ENCODE measurements around the gene BPTF. TPM values are rescaled to one million over a fixed set of nuclear protein-coding genes. Genes with fewer than 3 reads are reported as not detected.
A peak's percentile ranks its signal among the peaks of the same experiment; 100 is the strongest.
"Not testable (repeated sequence)": the region's sequence is repeated elsewhere in the genome, so short reads cannot be mapped to it uniquely, and the experiment has no call there.

Gene BPTF
- total RNA-seq, 1 experiment from 2014 or later = 17.2 TPM

- not testable (repeated sequence) for DNase-seq, H3K9me3 ChIP-seq, H3K4me3 ChIP-seq, H3K27me3 ChIP-seq
- H3K36me3 ChIP-seq = peaks cover 44% of the 10 kb centered on the region
Measured at GRCh38 chr17:67976306-67976705, 151.0 kb downstream of the BPTF start.

DNA sequence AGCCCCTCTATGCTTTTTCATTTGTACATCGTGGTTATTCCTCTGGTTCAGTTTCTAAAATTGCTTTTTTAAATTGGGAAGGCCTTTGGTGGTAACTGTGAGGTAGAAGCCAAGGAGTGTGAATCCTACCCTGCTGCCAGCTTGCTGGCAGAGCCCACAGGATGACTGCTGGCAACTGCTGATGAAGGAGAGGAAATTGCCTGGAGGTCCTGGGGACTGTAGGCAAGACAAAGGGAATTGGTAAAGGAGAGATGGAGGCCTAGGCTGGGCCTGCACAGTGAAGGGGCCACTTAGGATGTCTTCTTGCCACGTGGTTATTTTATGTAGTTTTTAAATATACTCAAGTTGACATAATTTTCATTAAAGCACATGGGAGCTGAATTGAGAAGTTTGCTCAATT, 155.2 kb downstream of the BPTF start:
- H3K4me3 ChIP-seq = no peak overlapping the region
- DNase-seq = peak; percentile 75
- no peaks in the 10 kb centered on the region for H3K27me3 ChIP-seq
- no peaks in the 10 kb centered on the region; the same call in 1 of the 2 replicates for H3K9me3 ChIP-seq
- H3K36me3 ChIP-seq = peaks cover 27% of the 10 kb centered on the region

- DNase-seq, H3K9me3 ChIP-seq, H3K4me3 ChIP-seq, H3K27me3 ChIP-seq: not testable (repeated sequence)
- peaks cover 23% of the 10 kb centered on the region for H3K36me3 ChIP-seq
Measured at GRCh38 chr17:67980883-67981282, 155.6 kb downstream of the BPTF start.

- H3K9me3 ChIP-seq = no peaks in the 10 kb centered on the region; the same call in 1 of the 2 replicates
- peaks cover 18% of the 10 kb centered on the region for H3K36me3 ChIP-seq
- H3K27me3 ChIP-seq = no peaks in the 10 kb centered on the region
- no peak overlapping the region for H3K4me3 ChIP-seq
- DNase-seq = no peak
Measured at GRCh38 chr17:67982034-67982640, 156.8 kb downstream of the BPTF start.

GRCh38 chr17:67982686-67983382, 157.5 kb downstream of the BPTF start:
- DNase-seq = no peak
- H3K9me3 ChIP-seq = no peaks in the 10 kb centered on the region; the same call in 1 of the 2 replicates
- H3K27me3 ChIP-seq = no peaks in the 10 kb centered on the region
- peaks cover 16% of the 10 kb centered on the region for H3K36me3 ChIP-seq
- H3K4me3 ChIP-seq = no peak overlapping the region

- Histone ChIP-seq H3K27me3 (no peaks in the 10 kb centered on the region), H3K9me3 (no peaks in the 10 kb centered on the region; the same call in 1 of the 2 replicates), H3K36me3 (peaks cover 16% of the 10 kb centered on the region), H3K4me3 (no peak overlapping the region)
- no peak for DNase-seq
Measured at GRCh38 chr17:67983383-67983688, 158.0 kb downstream of the BPTF start.

DNA sequence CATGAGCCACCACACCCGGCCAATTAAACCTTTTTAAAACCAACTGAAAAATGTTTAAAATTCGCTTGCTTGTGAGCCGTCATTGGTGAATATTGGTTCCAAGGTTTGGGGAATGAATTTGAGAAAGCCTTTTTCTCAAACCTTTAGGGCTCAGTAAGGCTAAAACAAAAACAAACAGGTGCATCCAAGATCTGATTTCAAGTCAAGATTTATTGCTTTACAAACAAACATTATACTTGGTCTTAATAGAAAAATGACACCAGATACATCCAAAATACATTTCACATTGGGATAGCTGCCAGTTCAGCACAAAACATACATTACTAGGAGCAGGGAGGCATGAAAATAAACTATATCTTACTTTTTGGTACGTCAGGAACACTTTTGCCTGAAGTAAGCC, 165.6 kb downstream of the BPTF start:
- Histone ChIP-seq H3K27me3 (peaks cover 3% of the 10 kb centered on the region; the same call in 1 of the 2 replicates), H3K9me3 (no peaks in the 10 kb centered on the region)
- DNase-seq = no peak

DNA sequence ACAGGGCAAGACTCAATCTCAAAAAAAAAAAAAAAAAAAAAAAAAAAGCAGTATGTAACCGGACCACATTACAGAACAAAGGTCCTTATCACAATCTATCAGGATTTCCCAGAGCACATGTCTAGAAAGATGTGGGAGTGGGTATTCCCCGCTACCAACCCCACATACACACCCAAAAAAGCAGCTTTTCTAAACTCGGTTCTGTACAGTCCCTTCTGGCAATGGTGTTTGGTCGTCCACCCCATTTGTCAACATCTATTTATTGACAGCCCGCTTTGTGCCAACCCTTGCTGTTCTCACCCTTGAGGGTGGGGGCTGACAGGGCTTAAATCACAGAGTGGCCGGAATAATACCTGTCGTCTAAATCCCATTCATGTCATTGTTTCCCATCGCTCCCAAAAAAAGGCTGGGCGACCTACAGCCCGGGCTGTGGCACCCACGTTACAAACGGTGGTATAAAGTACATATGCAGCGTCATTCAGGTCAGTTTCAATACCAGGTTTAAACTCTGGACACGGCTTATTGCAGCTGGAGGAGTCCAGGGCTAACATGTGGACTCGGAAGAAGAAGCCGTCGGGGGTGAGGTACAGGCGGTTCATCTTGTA, 167.3 kb downstream of the BPTF start:
- peaks cover 4% of the 10 kb centered on the region; the same call in 1 of the 2 replicates for H3K27me3 ChIP-seq

More for the DNA sequence above, 165.6 kb downstream of the BPTF start:
- H3K36me3 ChIP-seq = no peaks in the 10 kb centered on the region; the same call in 1 of the 2 replicates
- H3K4me3 ChIP-seq = no peak overlapping the region

GRCh38 chr17:67993153-67993997, 168.1 kb downstream of the BPTF start:
- no peaks in the 10 kb centered on the region; the same call in 1 of the 2 replicates for H3K36me3 ChIP-seq
- H3K4me3 ChIP-seq = peak overlapping the region; percentile 90
- H3K9me3 ChIP-seq = no peaks in the 10 kb centered on the region
- DNase-seq = peak; percentile 91
- H3K27me3 ChIP-seq = peaks cover 4% of the 10 kb centered on the region; the same call in 1 of the 2 replicates

More for the DNA sequence above, 167.3 kb downstream of the BPTF start:
- DNase-seq = no peak
- no peaks in the 10 kb centered on the region for H3K9me3 ChIP-seq
- H3K4me3 ChIP-seq = peak overlapping the region; percentile 65
- no peaks in the 10 kb centered on the region; the same call in 1 of the 2 replicates for H3K36me3 ChIP-seq

GRCh38 chr17:67993998-67994361, 168.7 kb downstream of the BPTF start:
- peaks cover 4% of the 10 kb centered on the region; the same call in 1 of the 2 replicates for H3K27me3 ChIP-seq
- no peaks in the 10 kb centered on the region for H3K9me3 ChIP-seq
- no peak for DNase-seq
- no peaks in the 10 kb centered on the region; the same call in 1 of the 2 replicates for H3K36me3 ChIP-seq
- peak overlapping the region; percentile 90 for H3K4me3 ChIP-seq

- Histone ChIP-seq H3K36me3 (no peaks in the 10 kb centered on the region; the same call in 1 of the 2 replicates), H3K27me3 (peaks cover 4% of the 10 kb centered on the region; the same call in 1 of the 2 replicates), H3K9me3 (no peaks in the 10 kb centered on the region), H3K4me3 (peak overlapping the region; percentile 34)
- DNase-seq = peak; percentile 60
Measured at GRCh38 chr17:67994817-67995569, 169.7 kb downstream of the BPTF start.

GRCh38 chr17:67995570-67996263, 170.4 kb downstream of the BPTF start:
- Histone ChIP-seq H3K4me3 (peak overlapping the region; percentile 34), H3K27me3 (peaks cover 4% of the 10 kb centered on the region; the same call in 1 of the 2 replicates), H3K9me3 (no peaks in the 10 kb centered on the region), H3K36me3 (no peaks in the 10 kb centered on the region; the same call in 1 of the 2 replicates)
- no peak for DNase-seq

GRCh38 chr17:67996301-67997171, 171.2 kb downstream of the BPTF start, which contains the start of gene C17orf58:
C17orf58 (minus strand) TSS chr17:67996469; CDS start chr17:67996198, 271 bp downstream.
- DNase-seq, H3K9me3 ChIP-seq, H3K36me3 ChIP-seq, H3K27me3 ChIP-seq: not testable (repeated sequence)
- peak within 1 kb of the TSS; percentile 34 for H3K4me3 ChIP-seq

DNA sequence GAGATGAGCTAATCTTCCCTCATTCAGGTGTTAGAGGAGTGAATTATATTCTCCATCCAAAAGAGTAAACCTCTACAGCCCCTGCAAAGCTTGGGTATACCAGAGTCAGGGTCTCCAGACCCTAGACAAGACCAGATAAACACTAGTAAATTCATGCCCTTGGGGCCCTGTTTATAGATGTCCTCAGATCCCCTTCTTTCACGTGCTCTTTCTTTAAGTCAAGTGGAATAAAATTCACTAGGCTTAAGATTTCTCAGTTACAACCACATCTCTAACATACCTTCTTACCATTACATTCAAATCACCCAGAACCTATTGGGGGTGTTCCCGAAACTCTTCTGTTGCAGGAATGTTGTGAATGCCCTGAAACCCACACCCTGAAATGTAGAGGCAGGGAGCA, 173.2 kb downstream of the BPTF start:
- Histone ChIP-seq H3K4me3 (no peak overlapping the region), H3K27me3 (peaks cover 4% of the 10 kb centered on the region; the same call in 1 of the 2 replicates), H3K36me3 (no peaks in the 10 kb centered on the region), H3K9me3 (no peaks in the 10 kb centered on the region)
- no peak for DNase-seq
